K562 (cell line): Measurements from ENCODE around the gene C4orf50. TPM values are rescaled to one million over a fixed set of nuclear protein-coding genes. Genes with fewer than 3 reads are reported as not detected.

Experiments
- ATAC-seq: fragments of 200-7000 bp; cut with Tn5 transposase; 3 replicates; pipeline ENCODE4 v1.9.1; 2020; ENCODE audit warnings: moderate library complexity
- BruUV-seq: library from RNA; stranded (reverse); fragments of 400-500 nt; replicated peaks from 2 replicates; lab custom pipeline; 2021; lab: Mats Ljungman, UMichigan
- CTCF ChIA-PET: fragments of 300-600 bp; formaldehyde crosslinking; extraction: SDS; loops from one replicate; lab custom pipeline; 2021; ENCODE audit warnings: low intra/inter-chr PET ratio; lab: Yijun Ruan, JAX
- POLR2A ChIA-PET: fragments of 300-600, 350-650 bp; sonication (Branson Sonifier 250); formaldehyde crosslinking; extraction: SDS; loops from one replicate; lab custom pipeline; 2021; ENCODE audit warnings: antibody characterized with exemption, inconsistent platforms; lab: Yijun Ruan, JAX
- DNase-seq, 4 experiments: peaks; one replicate each; pipeline versions ENCODE4 v3.0.0 to v3.0.0-alpha.2; 2011 to 2018; ENCODE audit warnings: low spot score in 3 of 4, mixed read lengths in 3 of 4; ENCODE audit errors: extremely low read depth in 1 of 4
- FAIRE-seq: peaks from 2 replicates; lab custom pipeline; 2011; peaks lifted over from hg19 to GRCh38; lab: Jason Lieb, UNC
- H2AFZ ChIP-seq: 2 replicates; pipeline ENCODE4 v1.6.0; 2011; ENCODE audit warnings: low read depth, low read length, control low read depth, inconsistent platforms
- H3K27ac ChIP-seq: fragments of 200-600 bp; 3 replicates; pipeline ENCODE4 v1.8.0; 2011; ENCODE audit warnings: low read depth, mild to moderate bottlenecking, control low read depth, inconsistent platforms, low read length, moderate library complexity, mixed read lengths; ENCODE audit errors: extremely low read depth
- H3K27me3 ChIP-seq, 2 experiments: fragments of 300-600 bp in 1 of 2; 2 replicates in 1 of 2; 3 replicates in 1 of 2; pipeline versions ENCODE4 v1.6.0 to v1.8.0; 2011; ENCODE audit warnings: inconsistent platforms in 2 of 2, low read length in 2 of 2, mild to moderate bottlenecking in 1 of 2, mixed read lengths in 1 of 2, moderate library complexity in 1 of 2; ENCODE audit not compliant: control insufficient read depth in 2 of 2, insufficient read depth in 2 of 2
- H3K36me3 ChIP-seq: fragments of 300-600 bp; 3 replicates; pipeline ENCODE4 v1.8.0; 2011; ENCODE audit warnings: mild to moderate bottlenecking, low read length, inconsistent platforms; ENCODE audit not compliant: control insufficient read depth, insufficient read depth
- H3K4me1 ChIP-seq, 2 experiments: fragments of 200-600 bp in 1 of 2; replicated peaks in 1 of 2; 2 replicates in 1 of 2; 3 replicates in 1 of 2; pipeline versions ENCODE4 v1.5.1 to v1.8.0; 2011; ENCODE audit warnings: inconsistent platforms in 2 of 2, low read length in 2 of 2, mild to moderate bottlenecking in 1 of 2, mixed read lengths in 1 of 2, moderate library complexity in 1 of 2; ENCODE audit not compliant: control insufficient read depth in 2 of 2, insufficient read depth in 2 of 2
- H3K4me2 ChIP-seq: 2 replicates; pipeline ENCODE4 v1.6.1; 2011; ENCODE audit warnings: low read length, control low read depth, inconsistent platforms, mixed read lengths; ENCODE audit not compliant: insufficient read depth
- H3K4me3 ChIP-seq: fragments of 200-600 bp; sonication (generic), shearing (Covaris generic); 2 replicates; pipeline ENCODE4 v1.5.1; 2016; ENCODE audit warnings: control low read depth, inconsistent platforms
- H3K79me2 ChIP-seq: fragments of 200-600 bp; 3 replicates; pipeline ENCODE4 v1.8.0; 2011; ENCODE audit warnings: low read length, inconsistent platforms; ENCODE audit not compliant: control insufficient read depth, insufficient read depth
- H3K9ac ChIP-seq, 2 experiments: 2 replicates each; pipeline versions ENCODE4 v1.6.0 to v1.6.1; 2011; ENCODE audit warnings: low read depth in 2 of 2, low read length in 2 of 2, control low read depth in 1 of 2, inconsistent platforms in 1 of 2, mild to moderate bottlenecking in 1 of 2, mixed read lengths in 1 of 2; ENCODE audit not compliant: insufficient read depth in 1 of 2
- H3K9me1 ChIP-seq: one replicate; pipeline ENCODE4 v1.6.0; 2011; ENCODE audit warnings: inconsistent platforms, mild to moderate bottlenecking, low read length, moderate library complexity; ENCODE audit not compliant: control insufficient read depth, insufficient read depth
- H3K9me3 ChIP-seq: replicated peaks from 2 replicates; pipeline ENCODE4 v1.5.1; 2011; ENCODE audit warnings: low read depth, low read length, inconsistent platforms; ENCODE audit not compliant: control insufficient read depth, insufficient read depth
- H4K20me1 ChIP-seq: replicated peaks from 2 replicates; pipeline ENCODE4 v1.6.1; 2011; ENCODE audit warnings: low read length, inconsistent platforms, mixed read lengths; ENCODE audit not compliant: control insufficient read depth, insufficient read depth
- ADNP ChIP-seq: fragments of 200-800 bp; sonication (Bioruptor generic); IDR thresholded peaks from 2 replicates; pipeline ENCODE4 v1.6.1; 2016; ENCODE audit warnings: missing genetic modification characterization, missing compliant biosample characterization
- ARID4B ChIP-seq: sonication (generic); formaldehyde crosslinking; IDR thresholded peaks from 2 replicates; pipeline ENCODE4 v1.8.0; 2022; ENCODE audit warnings: mild to moderate bottlenecking, missing genetic modification reagents
- CBX3 ChIP-seq, 2 experiments: IDR thresholded peaks; 1 replicate in 1 of 2; 2 replicates in 1 of 2; pipeline ENCODE4 v1.6.1; 2012; ENCODE audit warnings: inconsistent platforms in 2 of 2, low read length in 2 of 2, borderline replicate concordance in 1 of 2, control low read depth in 1 of 2
- XRCC5 ChIP-seq: fragments of 200-400 bp; formaldehyde crosslinking; IDR thresholded peaks from 2 replicates; pipeline ENCODE4 v1.6.1; 2017; ENCODE audit warnings: low read depth, mild to moderate bottlenecking, low read length
- ZNF253 ChIP-seq: fragments of 250-450 bp; sonication (Bioruptor Pico); conservative IDR thresholded peaks from 2 replicates; pipeline ENCODE4 v1.6.1; 2021; ENCODE audit warnings: mild to moderate bottlenecking
- ZNF589 ChIP-seq: fragments of 200-800 bp; sonication (Bioruptor generic); IDR thresholded peaks from 2 replicates; pipeline ENCODE4 v1.6.1; 2016; ENCODE audit warnings: low read depth, missing genetic modification characterization, missing compliant biosample characterization
- WGBS: fragments of 100-300 bp; shearing (Covaris generic); methylation state at CpG from one replicate; pipeline ENCODE4 v1.1.6; 2016; ENCODE audit warnings: low coverage, mixed read lengths; ENCODE audit not compliant: insufficient coverage; ENCODE audit errors: missing lambda C conversion rate; 5-methylcytosine and 5-hydroxymethylcytosine counted together
- in situ Hi-C: fragments of 300-500 bp; cut with MboI; formaldehyde crosslinking; loops from 4 replicates; pipeline ENCODE4 v1.15.0; 2018; ENCODE audit warnings: inconsistent platforms, mixed read lengths
- intact Hi-C: fragments of 100-400 bp; cut with micrococcal nuclease; formaldehyde crosslinking; loops from 2 replicates; pipeline ENCODE4 v1.14.2; 2022
- polyA plus RNA-seq, 8 experiments: library from polyadenylated mRNA; depleted of rRNA in 4 of 8; stranded (reverse) in 5 of 8; unstranded in 3 of 8; fragments of >200 nt; fragmentation: Nextera tagmentation in 2 of 8; fragmentation: Illumina TruSeq in 1 of 8; extraction: Ambion mirVana in 2 of 8; extraction: Trizol in 1 of 8; gene quantifications; 2 replicates each; pipeline versions ENCODE4 v1.2.1 to v1.2.3, GENCODE V29; 2011 to 2014; ENCODE audit warnings: inconsistent platforms in 1 of 8, missing spikeins in 1 of 8
- total RNA-seq, 7 experiments: library from RNA; depleted of rRNA in 6 of 7; stranded (reverse); fragments of >200 nt in 6 of 7; fragmentation: Illumina TruSeq in 2 of 7; extraction: Trizol in 2 of 7; gene quantifications; 2 replicates each; pipeline versions ENCODE4 v1.2.1 to v1.2.3, GENCODE V29; 2011 to 2021; ENCODE audit warnings: low replicate concordance in 1 of 7
- TF ChIP-seq, protein P1 (sequence below): fragments of 250-450 bp; sonication (Bioruptor Pico); IDR thresholded peaks from 2 replicates; pipeline ENCODE4 v1.9.0; 2021; ENCODE audit warnings: mild to moderate bottlenecking, inconsistent platforms

Gene C4orf50
- total and polyA plus RNA-seq, 9 of the 15 experiments (the other 6 are each of a cell fraction or from before 2014, with no cell fraction given): not detected

GRCh38 chr4:5913454-5913853 lies 104.8 kb downstream of the C4orf50 start:
- Histone ChIP-seq H3K27me3 (peaks cover 0 to 5% of the 10 kb centered on the region in 2 experiments; a peak in 1 of 5 replicates), H3K4me2 (no peak overlapping the region), H3K9ac (no peak overlapping the region), H3K4me3 (no peak overlapping the region), H3K4me1 (no peaks in the 10 kb centered on the region), H2AFZ (no peak overlapping the region), H4K20me1 (no peaks in the 10 kb centered on the region), H3K79me2 (no peaks in the 10 kb centered on the region), H3K36me3 (no peaks in the 10 kb centered on the region), H3K9me3 (no peaks in the 10 kb centered on the region), H3K9me1 (no peaks in the 10 kb centered on the region), H3K27ac (no peak overlapping the region)
- BruUV-seq: no TSS peak
- intact Hi-C loops (no loop called here), in situ Hi-C loops (no loop called here)
- POLR2A ChIA-PET: no interaction called here
- DNase-seq (no peak), FAIRE-seq (no peak), ATAC-seq (no peak)
- CTCF ChIA-PET: no interaction called here
- TF ChIP-seq ZNF589 (CRISPR knock-in tag): no peak
- TF ChIP-seq XRCC5: no peak
- no peak for TF ChIP-seq ZNF253 (CRISPR knock-in tag)
- WGBS: 0% methylated on average over 7 of the region's 7 CpGs

GRCh38 chr4:5912614-5913019 lies 105.6 kb downstream of the C4orf50 start:
- no peak overlapping the region for H3K4me3 ChIP-seq
- H3K9me1 ChIP-seq: no peaks in the 10 kb centered on the region
- no peaks in the 10 kb centered on the region for H3K79me2 ChIP-seq
- no peak overlapping the region for H3K4me2 ChIP-seq
- CTCF ChIA-PET: no interaction called here
- no peaks in the 10 kb centered on the region for H3K9me3 ChIP-seq
- in situ Hi-C loops (no loop called here), intact Hi-C loops (no loop called here)
- no peaks in the 10 kb centered on the region for H3K4me1 ChIP-seq
- no peaks in the 10 kb centered on the region for H4K20me1 ChIP-seq
- H3K36me3 ChIP-seq: no peaks in the 10 kb centered on the region
- WGBS: 0% methylated on average over 1 of the region's 1 CpG
- TF ChIP-seq CBX3 (IDR thresholded peaks at IDR 0.05; ENCODE audit: borderline replicate concordance in 1 of 2, low read length in 2 of 2) (no peak), ADNP (tag) (no peak), ARID4B (no peak)
- TF ChIP-seq, protein P1, sequence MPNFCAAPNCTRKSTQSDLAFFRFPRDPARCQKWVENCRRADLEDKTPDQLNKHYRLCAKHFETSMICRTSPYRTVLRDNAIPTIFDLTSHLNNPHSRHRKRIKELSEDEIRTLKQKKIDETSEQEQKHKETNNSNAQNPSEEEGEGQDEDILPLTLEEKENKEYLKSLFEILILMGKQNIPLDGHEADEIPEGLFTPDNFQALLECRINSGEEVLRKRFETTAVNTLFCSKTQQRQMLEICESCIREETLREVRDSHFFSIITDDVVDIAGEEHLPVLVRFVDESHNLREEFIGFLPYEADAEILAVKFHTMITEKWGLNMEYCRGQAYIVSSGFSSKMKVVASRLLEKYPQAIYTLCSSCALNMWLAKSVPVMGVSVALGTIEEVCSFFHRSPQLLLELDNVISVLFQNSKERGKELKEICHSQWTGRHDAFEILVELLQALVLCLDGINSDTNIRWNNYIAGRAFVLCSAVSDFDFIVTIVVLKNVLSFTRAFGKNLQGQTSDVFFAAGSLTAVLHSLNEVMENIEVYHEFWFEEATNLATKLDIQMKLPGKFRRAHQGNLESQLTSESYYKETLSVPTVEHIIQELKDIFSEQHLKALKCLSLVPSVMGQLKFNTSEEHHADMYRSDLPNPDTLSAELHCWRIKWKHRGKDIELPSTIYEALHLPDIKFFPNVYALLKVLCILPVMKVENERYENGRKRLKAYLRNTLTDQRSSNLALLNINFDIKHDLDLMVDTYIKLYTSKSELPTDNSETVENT (CRISPR knock-in tag): no peak
- TF ChIP-seq, all 486 proteins: peak for 0
- no TSS peak for BruUV-seq
- no peak for ATAC-seq
- FAIRE-seq: no peak
- Histone ChIP-seq H3K9ac (no peak overlapping the region), H3K27me3 (peaks cover 0 to 5% of the 10 kb centered on the region in 2 experiments; a peak in 1 of 5 replicates), H2AFZ (no peak overlapping the region), H3K27ac (no peak overlapping the region)
- DNase-seq: no peak
- POLR2A ChIA-PET: no interaction called here
